Stimulated activated CD4-positive, alpha-beta T cell treated with anti-CD3 and anti-CD28 coated beads, Interleukin-12 subunit alpha, Interleukin-12 subunit beta, amount 100 ng/mL, for 4 hours (primary cell): ENCODE measurements around the gene MTHFD1L.
"Not testable (repeated sequence)": the region's sequence is repeated elsewhere in the genome, so short reads cannot be mapped to it uniquely, and the experiment has no call there.

ENCODE experiments used
- DNase-seq: peaks from one replicate; pipeline ENCODE4 v3.0.0-alpha.2; 2020

Gene MTHFD1L

GRCh38 chr6:150865406-150866146 lies at the start of gene MTHFD1L:
Gene MTHFD1L, plus strand, starts transcription at chr6:150865702. Its CDS starts 121 bp downstream, at chr6:150865823.
- peak; percentile 77 for DNase-seq

- not testable (repeated sequence) for DNase-seq
Measured at GRCh38 chr6:150816554-150816953, 48.9 kb upstream of the MTHFD1L start.

- no peak for DNase-seq
Measured at GRCh38 chr6:150822932-150823331, 42.6 kb upstream of the MTHFD1L start.

- no peak for DNase-seq
Measured at GRCh38 chr6:150826788-150827187, 38.7 kb upstream of the MTHFD1L start.

- DNase-seq = not testable (repeated sequence)
Measured at GRCh38 chr6:150828107-150828506, 37.4 kb upstream of the MTHFD1L start.

- no peak for DNase-seq
Measured at GRCh38 chr6:150830439-150831165, 34.9 kb upstream of the MTHFD1L start.

GRCh38 chr6:150831577-150831976 lies 33.9 kb upstream of the MTHFD1L start:
- DNase-seq = no peak

GRCh38 chr6:150835620-150836019 lies 29.9 kb upstream of the MTHFD1L start:
- DNase-seq = no peak

- no peak for DNase-seq
Measured at GRCh38 chr6:150840185-150840584, 25.3 kb upstream of the MTHFD1L start.

- DNase-seq = no peak
Measured at GRCh38 chr6:150841189-150841588, 24.3 kb upstream of the MTHFD1L start.

- DNase-seq = no peak
Measured at GRCh38 chr6:150841697-150842096, 23.8 kb upstream of the MTHFD1L start.

- no peak for DNase-seq
Measured at GRCh38 chr6:150844371-150844770, 21.1 kb upstream of the MTHFD1L start.

- no peak for DNase-seq
Measured at GRCh38 chr6:150846641-150847040, 18.9 kb upstream of the MTHFD1L start.

- DNase-seq = no peak
Measured at GRCh38 chr6:150848400-150848799, 17.1 kb upstream of the MTHFD1L start.

GRCh38 chr6:150854392-150854791 lies 11.1 kb upstream of the MTHFD1L start:
- DNase-seq = not testable (repeated sequence)

- DNase-seq = not testable (repeated sequence)
Measured at GRCh38 chr6:150855171-150855570, 10.3 kb upstream of the MTHFD1L start.

- DNase-seq = no peak
Measured at GRCh38 chr6:150857062-150857944, 8.2 kb upstream of the MTHFD1L start.

GRCh38 chr6:150857945-150858308 lies 7.6 kb upstream of the MTHFD1L start:
- no peak for DNase-seq

GRCh38 chr6:150861448-150862168 lies 3.9 kb upstream of the MTHFD1L start:
- DNase-seq = not testable (repeated sequence)

- DNase-seq = no peak
Measured at GRCh38 chr6:150863213-150863928, 2.1 kb upstream of the MTHFD1L start.

- no peak for DNase-seq
Measured at GRCh38 chr6:150865043-150865405, 478 bp upstream of the MTHFD1L start.
